SK-N-MC (cell line): ENCODE measurements around the gene S1PR5.

Experiments
- EZH2 ChIP-seq: fragments of 200-600 bp; sonication (generic); IDR thresholded peaks from one replicate; pipeline ENCODE4 v1.6.1; 2017; ENCODE audit warnings: antibody characterized with exemption
- FOXP2 ChIP-seq: optimal IDR thresholded peaks from 2 replicates; pipeline ENCODE3; 2011; ENCODE audit warnings: mild to moderate bottlenecking, moderate library complexity; ENCODE audit not compliant: insufficient read depth; ENCODE audit errors: extremely low read length, control extremely low read depth
- POLR2AphosphoS5 ChIP-seq: IDR thresholded peaks from 2 replicates; pipeline ENCODE4 v1.6.1; 2012; ENCODE audit warnings: mild to moderate bottlenecking, low read depth, low read length, borderline replicate concordance

GRCh38 chr19:10502524-10503001 lies 14.7 kb downstream of the S1PR5 start:
- TF ChIP-seq POLR2AphosphoS5: peak; percentile 60
- no peak for TF ChIP-seq EZH2
- no peak for TF ChIP-seq FOXP2
